ENCODE results near the gene MAN2A1. TPM values are rescaled to one million over a fixed set of nuclear protein-coding genes. Genes with fewer than 3 reads are reported as not detected.
"Not testable (repeated sequence)": the region's sequence is repeated elsewhere in the genome, so short reads cannot be mapped to it uniquely, and the experiment has no call there.

The MAN2A1 gene
- total RNA-seq, 1 donor from 2014 or later: 99.5 TPM

DNA sequence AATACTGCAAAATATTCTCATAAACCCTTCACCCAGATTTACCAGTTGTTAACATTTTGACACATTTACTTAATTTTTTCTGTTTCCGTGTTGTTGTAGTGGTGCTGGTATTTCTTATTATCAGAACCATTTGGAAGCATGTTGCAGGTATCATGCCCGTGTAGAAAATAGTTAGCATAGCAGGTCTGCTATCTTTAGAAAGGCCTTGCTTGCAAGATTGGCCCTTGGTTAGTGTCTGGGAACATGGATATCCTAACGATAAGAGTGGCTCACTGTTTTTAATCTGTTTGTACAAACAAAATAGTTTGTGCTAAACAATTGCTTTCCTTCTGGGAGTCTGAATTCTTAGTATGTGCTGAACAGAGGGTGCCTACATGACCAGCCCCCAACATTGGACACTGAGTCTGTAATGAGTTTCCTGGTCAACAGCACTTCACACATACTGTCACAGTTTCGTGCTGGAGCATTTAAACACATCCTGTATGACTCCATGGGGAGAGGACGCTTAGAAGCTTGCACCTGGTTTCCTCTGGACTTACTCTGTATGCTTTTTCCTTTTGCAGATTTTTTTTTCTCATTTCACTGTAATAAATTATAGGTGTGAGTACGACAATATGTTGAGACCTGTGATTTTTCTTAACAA lies 66.9 kb downstream of the MAN2A1 start:
- no peak for DNase-seq

DNA sequence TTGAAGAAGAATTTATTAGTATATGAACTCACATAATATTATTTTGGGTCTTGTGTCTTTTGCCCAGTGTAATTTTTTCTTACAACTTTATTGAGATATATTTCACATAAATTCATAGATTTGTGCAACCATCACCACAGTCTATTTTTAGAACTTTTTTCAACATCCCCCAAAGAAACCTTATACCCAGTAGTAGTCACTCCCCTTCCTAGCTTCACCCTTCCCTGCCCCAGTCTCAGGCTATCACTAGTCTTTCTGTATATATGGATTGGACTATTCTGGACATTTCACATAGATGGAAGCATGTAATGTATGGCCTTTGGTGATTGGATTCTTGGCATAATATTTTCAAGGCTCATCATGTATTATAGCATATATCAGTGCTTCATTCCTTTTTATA lies 67.8 kb downstream of the MAN2A1 start:
- DNase-seq: no peak

DNA sequence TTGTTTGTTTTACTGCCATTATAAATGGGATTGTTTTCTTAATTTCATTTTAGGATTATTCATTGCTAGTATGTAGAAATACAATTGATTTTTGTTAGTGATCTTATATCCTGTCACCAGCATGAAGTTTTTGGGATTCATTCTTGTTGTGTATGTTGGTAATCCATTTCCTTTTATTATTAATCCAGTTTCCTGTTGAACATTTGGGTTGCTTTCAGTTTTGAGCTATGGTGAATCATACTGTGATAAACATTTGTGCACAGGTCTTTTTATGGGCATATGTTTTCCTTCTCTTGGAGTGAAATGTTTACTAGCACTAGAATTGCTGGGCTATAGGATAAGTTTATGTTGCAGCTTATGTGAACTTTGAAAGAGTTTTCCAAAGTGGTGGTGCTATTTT lies 69.6 kb downstream of the MAN2A1 start:
- no peak for DNase-seq

DNA sequence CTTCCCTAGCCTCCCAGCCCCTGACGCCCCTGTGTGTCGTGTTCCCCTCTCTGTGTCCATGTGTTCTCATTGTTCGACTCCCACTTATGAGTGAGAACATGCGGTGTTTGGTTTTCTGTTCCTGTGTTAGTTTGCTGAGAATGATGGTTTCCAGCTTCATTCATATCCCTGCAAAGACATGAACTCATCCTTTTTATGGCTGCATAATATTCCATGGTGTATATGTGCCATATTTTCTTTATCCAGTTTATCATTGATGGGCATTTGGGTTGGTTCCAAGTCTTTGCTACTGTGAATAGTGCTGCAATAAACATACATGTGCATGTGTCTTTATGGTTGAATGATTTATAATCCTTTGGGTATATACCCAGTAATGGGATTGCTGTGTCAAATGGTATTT lies 70.4 kb downstream of the MAN2A1 start:
- not testable (repeated sequence) for DNase-seq

DNA sequence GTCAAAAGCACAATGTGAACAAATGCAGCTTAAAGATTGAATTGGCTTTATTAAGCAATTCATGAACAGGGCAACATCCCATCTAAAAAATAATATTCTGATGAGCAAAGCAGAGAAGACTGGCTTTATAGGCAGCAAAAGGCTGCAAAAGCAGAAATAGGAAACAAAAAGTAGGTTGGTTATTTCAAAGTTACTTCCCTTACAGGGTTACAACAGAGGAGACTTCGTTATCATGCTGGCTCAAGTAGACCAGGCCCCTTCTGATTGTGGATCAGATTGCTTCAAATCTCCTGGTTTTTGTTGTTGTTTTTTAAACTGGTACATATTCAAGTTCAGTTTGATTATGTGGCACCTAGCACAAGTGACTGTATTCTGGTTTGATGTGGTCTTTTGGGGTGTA lies 73.1 kb downstream of the MAN2A1 start:
- no peak for DNase-seq

DNA sequence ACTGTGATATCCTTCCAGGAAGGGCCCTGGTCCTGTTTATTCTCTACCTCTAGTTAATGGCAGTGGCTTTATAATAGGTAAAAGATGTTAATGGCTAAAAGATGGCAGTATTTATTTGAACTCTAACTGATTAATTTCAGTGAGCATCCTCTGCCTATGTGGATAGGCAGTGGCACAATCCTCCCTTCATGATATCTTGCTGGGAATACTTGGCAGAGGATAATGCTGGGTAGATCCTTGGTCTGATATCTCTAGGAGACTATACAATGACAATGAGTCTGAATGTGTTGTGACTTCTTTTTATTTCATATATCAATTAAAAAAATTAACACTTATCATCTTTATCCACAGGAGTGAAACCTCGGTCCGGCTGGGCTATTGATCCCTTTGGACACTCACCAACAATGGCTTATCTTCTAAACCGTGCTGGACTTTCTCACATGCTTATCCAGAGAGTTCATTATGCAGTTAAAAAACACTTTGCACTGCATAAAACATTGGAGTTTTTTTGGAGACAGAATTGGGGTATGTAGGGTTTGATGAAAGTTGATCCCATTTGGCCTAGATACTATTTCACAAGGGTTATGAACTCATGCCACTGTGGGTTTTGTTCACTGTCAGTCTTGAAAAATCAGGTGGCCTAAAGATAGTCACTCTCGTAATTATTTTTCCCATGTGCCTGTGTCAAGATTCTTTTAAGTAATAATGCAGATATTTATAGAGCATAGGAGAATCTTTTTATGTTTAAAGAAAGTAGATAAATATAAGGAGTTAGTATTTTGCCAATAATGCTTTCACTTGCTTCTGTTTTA lies 77.7 kb downstream of the MAN2A1 start:
- DNase-seq: no peak

DNA sequence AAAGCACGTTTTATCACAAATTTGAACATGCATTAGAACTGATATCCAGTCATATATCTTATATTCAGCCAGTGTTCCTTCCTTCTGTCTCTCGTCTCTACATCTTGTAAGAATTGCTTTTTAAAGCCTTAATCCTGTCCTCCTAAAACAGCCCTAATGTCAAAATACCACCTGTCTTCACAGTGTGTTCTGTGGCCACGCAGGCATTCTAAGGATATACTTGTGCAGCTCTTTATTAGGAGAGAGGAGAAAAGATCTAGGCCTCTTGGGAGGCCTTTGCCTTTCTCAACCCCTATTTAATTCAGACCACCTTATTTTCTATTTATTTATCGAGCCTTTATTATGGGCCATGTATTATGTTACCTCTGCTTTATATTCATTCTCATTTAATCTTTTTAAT lies 78.3 kb downstream of the MAN2A1 start:
- DNase-seq: no peak

DNA sequence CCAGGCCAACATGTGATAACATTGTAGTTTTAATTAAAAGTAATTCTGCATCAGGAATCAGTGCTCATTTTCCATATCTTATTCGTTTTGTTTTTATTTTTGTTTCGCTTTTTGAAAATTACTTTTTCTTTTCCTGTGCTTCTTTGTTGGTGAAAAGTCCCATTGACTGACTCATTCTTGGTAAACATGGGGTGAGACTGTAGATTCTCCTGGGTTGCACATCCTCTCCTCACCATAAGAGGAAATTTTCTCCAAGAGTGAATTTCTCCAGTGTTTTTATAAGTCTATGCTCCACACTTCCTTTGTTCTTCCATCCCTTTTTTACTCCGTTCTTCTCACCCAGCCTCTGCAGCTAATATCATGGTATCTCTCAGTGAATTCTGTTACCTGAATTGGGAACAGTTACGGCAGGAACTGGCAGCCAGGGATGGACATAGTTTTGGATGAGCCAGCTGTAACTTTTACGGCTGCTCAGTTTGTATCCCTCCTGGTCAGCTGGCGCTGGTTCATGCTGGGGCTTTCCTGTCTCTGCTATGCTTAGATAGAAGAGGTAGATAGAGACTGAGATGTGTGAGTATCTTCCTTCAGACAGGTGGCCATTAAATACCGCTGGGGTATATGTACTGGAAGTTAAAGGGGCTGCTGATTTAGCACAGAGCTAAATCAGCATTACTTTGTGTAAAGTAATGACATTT lies 80.0 kb downstream of the MAN2A1 start:
- no peak for DNase-seq

DNA sequence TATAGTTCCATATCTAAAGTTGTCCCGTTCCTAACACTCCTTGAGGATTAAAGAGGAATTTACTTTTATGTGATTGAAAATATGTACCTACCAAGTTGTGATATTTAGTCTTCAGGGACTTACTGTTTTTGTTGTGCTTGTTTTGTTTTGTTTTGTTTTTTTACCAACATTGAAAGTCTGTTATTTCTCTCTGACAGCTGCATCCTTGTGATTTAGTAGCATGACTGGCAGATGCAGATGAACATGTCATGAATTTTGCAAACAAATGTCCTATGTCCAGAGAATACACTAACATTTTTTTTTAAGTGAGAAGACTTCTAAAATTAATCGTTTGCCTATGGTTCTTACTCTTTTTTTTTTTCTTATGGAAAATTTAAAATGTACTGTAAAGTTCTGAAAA lies 85.4 kb downstream of the MAN2A1 start:
- no peak for DNase-seq

DNA sequence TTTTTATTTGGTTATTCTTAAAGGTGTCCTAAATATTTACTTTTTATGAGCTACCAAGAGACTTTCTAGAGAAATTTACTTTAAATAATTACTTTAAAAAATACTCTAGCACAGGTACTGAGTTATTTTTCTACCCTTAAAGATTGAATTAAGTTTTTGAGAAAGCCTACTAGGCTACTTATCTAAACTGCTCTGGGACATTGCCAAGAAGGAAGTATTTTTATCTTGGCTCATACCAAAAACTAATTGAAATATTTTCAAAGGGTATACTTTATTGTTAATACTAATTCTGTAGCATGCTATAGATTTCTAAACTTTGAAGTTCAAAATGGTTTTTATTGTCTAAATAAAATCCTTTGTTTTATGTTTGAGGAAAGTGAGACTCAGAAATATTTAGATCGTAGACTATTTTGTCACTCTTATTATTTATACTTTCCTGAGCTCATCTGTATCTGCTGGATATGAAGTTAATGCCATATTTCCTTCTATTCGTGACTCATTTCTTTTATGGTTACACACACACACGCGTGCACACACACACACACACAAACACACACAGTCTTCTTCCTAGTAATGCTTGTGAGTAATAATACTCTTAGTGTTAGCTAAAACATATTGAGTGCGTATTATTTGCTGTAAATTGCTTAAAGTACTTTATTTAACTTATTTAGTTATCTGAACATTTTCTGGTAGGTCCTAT lies 89.5 kb downstream of the MAN2A1 start:
- DNase-seq: no peak

DNA sequence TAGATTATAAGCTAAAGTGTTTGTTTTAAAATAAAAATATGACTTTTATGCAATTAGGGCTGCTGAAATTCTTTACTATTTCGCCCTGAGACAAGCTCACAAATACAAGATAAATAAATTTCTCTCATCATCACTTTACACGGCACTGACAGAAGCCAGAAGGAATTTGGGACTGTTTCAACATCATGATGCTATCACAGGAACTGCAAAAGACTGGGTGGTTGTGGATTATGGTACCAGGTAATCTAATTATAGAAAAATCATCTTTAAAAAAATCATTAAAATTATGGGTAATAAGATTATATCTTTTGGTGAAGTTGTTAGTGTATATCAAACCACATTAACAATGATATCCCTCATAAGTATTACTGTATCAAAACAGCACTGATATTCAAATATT lies 95.0 kb downstream of the MAN2A1 start:
- no peak for DNase-seq

DNA sequence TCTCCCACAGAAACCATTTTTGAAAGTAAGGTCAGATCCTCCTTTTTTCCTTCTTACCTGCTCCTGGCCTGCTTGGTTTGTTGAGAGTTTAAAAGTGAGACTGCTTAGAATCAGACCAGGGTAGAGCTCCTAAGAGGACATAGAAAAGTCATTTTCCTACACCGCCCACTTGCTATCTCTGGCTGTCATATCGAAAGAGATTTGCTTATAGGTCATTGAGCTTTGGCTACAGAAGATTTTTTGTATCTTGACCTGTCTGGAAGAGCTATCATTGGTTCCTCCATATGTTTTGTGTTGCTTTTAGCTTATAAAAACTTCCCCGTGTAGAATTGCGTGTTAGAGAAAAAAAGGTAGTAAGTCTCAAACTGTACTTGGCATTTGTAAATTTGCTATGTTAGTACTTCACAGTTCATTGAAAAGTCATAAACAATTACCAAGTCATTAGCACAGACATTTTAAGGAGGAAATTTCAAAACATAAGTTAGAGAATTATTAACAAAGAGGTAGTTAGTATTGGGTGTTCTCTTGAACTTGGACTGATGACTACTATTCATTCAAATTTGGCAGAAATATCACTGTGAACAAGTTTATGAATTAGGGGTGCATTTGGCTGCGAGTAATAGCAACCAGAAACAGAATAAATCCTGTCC lies 96.6 kb downstream of the MAN2A1 start:
- DNase-seq: no peak

DNA sequence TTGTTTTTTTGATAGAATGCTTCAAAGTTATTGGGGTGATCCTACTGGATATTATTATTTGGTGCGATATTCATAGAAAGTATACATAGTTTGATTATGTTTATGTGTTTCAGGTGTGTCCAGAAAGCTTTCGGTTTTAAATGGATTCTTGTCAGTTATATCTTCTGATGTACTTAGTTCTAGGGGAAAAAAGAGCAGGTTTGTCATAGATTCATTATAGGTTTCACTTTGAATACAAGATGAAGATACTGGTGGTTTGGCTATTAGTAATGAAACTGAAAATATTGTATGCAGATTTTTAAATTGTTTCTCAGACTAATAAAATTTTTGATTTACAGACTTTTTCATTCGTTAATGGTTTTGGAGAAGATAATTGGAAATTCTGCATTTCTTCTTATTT lies 98.9 kb downstream of the MAN2A1 start:
- no peak for DNase-seq

DNA sequence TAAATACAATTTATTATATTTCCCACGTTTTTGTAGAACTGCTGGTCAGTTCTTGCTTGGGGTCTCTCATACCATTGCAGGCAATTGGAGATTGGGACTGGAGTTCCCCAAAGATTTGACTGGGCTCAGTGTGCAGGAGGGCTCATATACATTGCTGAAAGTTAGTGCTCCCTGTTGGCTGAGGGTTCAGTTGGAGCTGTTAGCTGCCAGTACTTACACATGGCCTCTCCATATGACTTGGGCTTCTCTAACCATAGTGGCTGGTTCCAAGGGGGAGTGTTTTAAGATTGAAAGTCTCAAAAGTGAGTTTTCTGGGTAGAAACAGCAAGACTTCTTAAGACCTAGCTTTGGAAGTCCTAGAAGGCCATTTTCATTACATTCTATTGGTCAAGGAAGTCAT lies 102.9 kb downstream of the MAN2A1 start:
- DNase-seq: no peak

DNA sequence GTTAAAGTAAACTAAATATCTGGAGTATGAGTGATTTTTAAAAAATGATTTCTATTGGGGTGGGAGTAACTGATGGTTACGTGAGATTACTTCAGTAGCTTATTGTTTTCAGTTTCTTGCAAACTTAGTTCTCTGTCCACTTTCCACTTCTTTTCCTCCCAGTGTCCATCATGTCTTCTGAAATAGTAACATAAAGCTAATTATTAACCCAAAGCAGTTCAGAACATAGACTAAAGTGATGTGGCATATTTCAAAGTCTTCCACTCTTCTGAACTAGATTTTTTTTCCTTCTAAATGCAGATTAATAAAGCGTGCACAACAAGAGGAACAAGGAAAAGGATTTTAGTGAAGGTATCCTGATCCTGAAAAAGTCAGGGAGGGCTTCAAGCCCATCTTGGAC lies 114.1 kb downstream of the MAN2A1 start:
- no peak for DNase-seq

DNA sequence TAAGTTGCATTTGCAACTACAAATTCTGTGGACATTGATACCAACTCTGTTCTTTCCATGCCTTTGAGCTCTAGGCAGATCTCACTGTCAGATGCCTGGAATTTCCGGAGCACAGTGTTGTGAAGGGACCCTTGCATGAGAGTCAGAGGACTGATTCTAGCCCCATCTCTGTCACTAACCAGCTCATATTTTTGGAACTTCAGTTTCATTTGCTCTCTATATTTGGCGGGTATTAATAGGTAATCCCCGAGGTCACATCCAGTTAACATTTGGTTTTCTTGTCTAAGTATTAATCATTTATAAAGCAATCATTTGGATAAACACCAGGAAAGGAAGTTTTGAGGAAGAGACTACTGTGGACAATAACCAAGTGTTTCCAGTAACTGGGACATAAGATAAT lies 115.7 kb downstream of the MAN2A1 start:
- DNase-seq: no peak

DNA sequence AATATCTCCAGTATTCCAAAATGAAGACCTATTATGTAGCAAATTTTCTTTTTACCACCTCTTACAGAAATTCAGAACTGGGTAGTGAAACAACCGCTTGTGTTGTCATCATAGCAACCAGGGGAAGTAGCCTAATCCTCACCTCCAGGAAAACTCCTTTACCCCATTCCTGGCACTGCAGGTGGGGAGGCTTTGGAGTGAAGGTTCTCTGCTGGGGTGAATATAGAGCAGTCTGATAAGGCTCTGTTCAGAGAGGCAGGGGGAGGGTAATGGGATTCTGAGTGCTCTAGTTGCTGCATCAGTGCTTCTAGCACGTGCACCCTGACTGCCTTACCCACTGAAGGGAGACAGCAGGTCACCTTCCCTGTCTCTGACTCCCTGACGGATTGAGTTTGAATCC lies 116.2 kb downstream of the MAN2A1 start:
- no peak for DNase-seq

DNA sequence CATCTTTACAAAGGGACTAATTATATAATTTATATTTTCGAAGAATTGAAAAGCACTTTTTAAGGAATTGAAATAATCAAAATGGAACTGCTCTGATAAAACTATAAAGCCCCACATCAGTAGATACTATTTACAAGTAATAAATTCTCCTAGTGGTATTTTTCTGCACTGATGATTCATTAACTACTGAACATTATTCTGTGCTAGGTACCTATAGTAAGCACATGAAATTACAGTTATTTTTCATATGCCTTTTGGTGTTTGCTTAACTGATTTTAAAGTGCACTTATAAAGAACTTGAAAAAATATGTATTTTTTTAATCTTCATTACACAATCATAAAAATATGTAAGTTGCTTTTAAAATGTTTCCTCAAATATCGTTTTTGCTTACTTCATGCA lies 123.0 kb downstream of the MAN2A1 start:
- DNase-seq: no peak

DNA sequence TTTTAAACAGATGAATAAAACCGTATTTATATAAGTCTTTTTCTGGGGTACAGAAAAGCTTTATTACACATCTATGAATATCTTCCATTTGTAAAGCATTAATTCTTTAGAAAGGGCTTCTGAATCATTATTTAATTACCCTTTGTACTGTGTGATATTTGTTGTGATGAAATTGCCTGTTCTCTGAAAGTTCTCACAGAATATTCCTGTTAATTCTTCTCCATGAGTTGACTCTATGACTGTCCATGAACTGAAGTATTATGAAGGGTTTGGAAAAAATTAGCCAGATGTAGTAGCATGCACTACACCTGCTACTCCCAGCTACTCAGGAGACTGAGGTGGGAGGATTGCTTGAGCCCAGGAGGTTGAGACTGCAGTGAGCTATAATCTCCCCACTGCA lies 127.0 kb downstream of the MAN2A1 start:
- DNase-seq: no peak

DNA sequence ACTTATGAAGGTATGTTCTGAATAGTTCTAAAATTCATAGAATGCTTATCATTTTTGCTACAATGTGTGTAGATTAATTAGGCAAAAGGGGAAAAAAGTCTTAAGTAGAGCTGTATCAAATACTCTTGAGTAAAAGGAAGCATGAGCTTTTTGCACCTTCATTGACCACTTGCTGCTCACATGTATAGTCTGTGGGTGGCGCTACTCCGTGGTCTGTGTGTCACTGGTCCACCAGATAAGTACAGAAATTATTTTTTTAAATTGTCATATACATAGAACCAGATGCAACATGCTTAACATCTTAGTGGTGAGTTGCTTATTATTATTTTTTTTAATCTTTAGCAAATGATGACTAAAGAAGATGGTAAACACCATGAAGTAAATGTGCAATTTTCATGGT lies 130.2 kb downstream of the MAN2A1 start:
- DNase-seq: no peak

DNA sequence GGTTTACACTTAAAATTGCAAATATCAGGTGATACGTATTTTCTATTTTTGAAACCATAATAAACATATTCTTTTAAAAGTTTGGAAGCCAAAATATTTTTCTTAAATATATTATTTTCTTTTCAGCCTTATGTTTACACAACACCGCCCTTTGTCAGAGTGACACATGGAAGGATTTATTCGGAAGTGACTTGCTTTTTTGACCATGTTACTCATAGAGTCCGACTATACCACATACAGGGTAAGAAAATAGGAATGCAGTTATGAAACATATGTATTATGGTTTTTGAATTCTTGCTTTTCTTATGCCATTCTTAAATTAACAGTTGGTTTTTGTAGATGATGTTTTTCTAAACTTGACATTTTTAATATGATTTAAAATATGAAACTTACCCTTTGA lies 133.9 kb downstream of the MAN2A1 start:
- no peak for DNase-seq

DNA sequence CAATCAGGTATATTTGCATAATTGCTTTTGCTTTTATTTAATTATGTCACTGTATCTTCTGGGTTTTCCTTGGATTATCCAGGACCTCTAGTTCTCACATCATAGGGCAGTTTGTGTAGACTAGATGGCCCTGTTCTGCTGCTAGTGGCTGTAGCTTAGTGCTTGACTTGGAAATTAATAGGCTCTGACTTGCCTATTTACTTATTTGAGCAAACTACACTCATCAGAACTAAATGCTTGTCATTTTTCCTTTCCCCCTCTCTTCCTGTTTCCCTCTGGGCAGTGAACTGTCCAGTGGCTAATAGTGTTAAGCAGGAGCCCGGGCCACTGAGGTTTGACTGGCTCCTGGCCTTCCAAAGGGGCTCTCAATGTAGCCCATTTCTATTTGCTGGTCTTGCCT lies 135.7 kb downstream of the MAN2A1 start:
- DNase-seq: no peak

All from tongue (tissue), 2 donors.